Karpas-422 (cell line): ENCODE measurements around the gene TUBGCP4. TPM values are rescaled to one million over a fixed set of nuclear protein-coding genes. Genes with fewer than 3 reads are reported as not detected.

ENCODE experiments used
- DNase-seq: peaks from one replicate; pipeline ENCODE4 v3.0.0-alpha.2; 2015
- H2AFZ ChIP-seq: fragments of 200-600 bp; sonication (generic); 2 replicates; pipeline ENCODE4 v1.6.1; 2014; ENCODE audit warnings: antibody characterized with exemption, low read length, mixed read lengths
- H3K27ac ChIP-seq: fragments of 200-600 bp; sonication (generic); 2 replicates; pipeline ENCODE4 v1.5.1; 2014; ENCODE audit warnings: mild to moderate bottlenecking, low read length, moderate library complexity
- H3K27me3 ChIP-seq: fragments of 200-600 bp; sonication (generic); 2 replicates; pipeline ENCODE4 v1.6.1; 2014; ENCODE audit warnings: low read length, mixed read lengths
- H3K36me3 ChIP-seq: fragments of 200-600 bp; sonication (generic); 2 replicates; pipeline ENCODE4 v1.6.1; 2014; ENCODE audit warnings: low read length, mixed read lengths; ENCODE audit not compliant: insufficient read depth
- H3K4me1 ChIP-seq: fragments of 200-600 bp; sonication (generic); 2 replicates; pipeline ENCODE4 v1.6.1; 2014; ENCODE audit warnings: mild to moderate bottlenecking, low read length, mixed read lengths
- H3K4me2 ChIP-seq: fragments of 200-600 bp; sonication (generic); 2 replicates; pipeline ENCODE4 v1.6.1; 2014; ENCODE audit warnings: low read length, low read depth, mild to moderate bottlenecking; ENCODE audit not compliant: poor library complexity, severe bottlenecking
- H3K4me3 ChIP-seq: fragments of 200-600 bp; sonication (generic); 2 replicates; pipeline ENCODE4 v1.5.1; 2014; ENCODE audit warnings: mild to moderate bottlenecking, antibody characterized with exemption, low read length, mixed read lengths
- H3K79me2 ChIP-seq: fragments of 200-600 bp; sonication (generic); 2 replicates; pipeline ENCODE4 v1.6.1; 2014; ENCODE audit warnings: mild to moderate bottlenecking, low read length, mixed read lengths
- H3K9ac ChIP-seq: fragments of 200-600 bp; sonication (generic); 2 replicates; pipeline ENCODE4 v1.6.0; 2014; ENCODE audit warnings: low read length
- H3K9me2 ChIP-seq: fragments of 200-600 bp; sonication (generic), shearing (Covaris generic); replicated peaks from 2 replicates; pipeline ENCODE4 v1.6.0; 2014; ENCODE audit warnings: mild to moderate bottlenecking, low read length, moderate library complexity; ENCODE audit not compliant: insufficient read depth
- H3K9me3 ChIP-seq: fragments of 300-700, 200-600 bp; sonication (generic); 2 replicates; pipeline ENCODE4 v1.6.1; 2014; ENCODE audit warnings: low read length, mixed read lengths
- H4K20me1 ChIP-seq: fragments of 200-600 bp; sonication (generic); 2 replicates; pipeline ENCODE4 v1.6.1; 2014; ENCODE audit warnings: mild to moderate bottlenecking, antibody characterized with exemption, low read length, low read depth; ENCODE audit not compliant: insufficient read depth
- total RNA-seq: library from RNA; depleted of rRNA; stranded (reverse); fragments of >200 nt; shearing (Covaris generic); gene quantifications from 2 replicates; pipeline ENCODE4 v1.2.3, GENCODE V29; 2014; ENCODE audit warnings: low replicate concordance

Gene TUBGCP4
- total RNA-seq, 1 experiment from 2014 or later, result 35.0 TPM

DNA sequence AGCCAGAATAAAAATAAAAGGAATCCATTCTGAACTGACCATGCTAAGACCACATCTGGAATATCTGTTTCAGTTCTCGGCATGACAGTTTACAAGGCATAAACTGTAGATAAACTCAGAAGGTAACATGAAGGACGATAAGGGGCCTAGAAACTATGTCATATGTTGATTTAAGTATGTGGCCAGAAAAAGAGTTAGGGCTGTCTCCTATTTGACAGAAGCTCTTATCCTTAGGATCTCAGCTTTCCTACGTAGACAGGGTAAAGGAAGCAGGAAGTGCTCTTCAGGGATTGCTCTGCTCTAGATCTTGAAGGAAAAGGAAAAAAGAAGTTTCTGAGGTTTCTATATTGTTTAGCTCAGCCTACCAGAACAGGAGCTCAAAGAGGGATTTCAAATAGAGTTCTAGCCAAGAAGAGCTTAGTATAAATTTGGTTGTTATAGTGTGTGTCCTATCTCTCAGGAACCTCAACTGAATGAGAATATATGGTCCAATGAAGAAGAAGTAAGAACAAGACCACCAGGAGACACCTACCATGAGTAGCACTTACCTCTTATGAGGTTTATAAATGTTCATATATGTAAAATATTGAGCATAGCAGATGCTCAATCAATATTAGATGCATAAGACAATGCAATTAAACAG, 62.9 kb downstream of the TUBGCP4 start:
- H2AFZ ChIP-seq, result no peak overlapping the region
- peaks cover 25% of the 10 kb centered on the region for H3K36me3 ChIP-seq
- H3K79me2 ChIP-seq, result no peaks in the 10 kb centered on the region; the same call in 1 of the 2 replicates

DNA sequence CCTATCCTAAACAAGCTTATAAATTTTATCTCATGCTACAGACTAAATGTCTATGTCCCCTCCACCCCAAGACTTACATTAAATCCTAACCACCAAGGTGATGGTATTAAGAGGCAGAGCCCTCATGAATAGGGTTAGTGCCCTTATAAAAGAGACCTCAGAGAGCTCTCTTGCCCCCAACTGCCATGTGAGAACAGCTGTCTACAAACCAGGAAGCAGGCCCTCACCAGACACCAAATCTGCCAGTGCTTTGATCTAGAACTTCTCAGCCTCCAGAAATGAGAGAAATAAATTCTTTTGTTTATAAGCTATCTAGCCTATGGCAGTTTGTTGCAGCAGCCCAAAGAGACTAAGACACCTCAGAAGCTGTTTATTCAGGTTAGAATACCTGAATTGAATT, 63.5 kb downstream of the TUBGCP4 start:
- Histone ChIP-seq H3K4me1 (peaks cover 9% of the 10 kb centered on the region), H3K9ac (no peak overlapping the region), H3K27ac (no peak overlapping the region), H3K27me3 (no peaks in the 10 kb centered on the region), H3K4me2 (no peak overlapping the region), H3K79me2 (no peaks in the 10 kb centered on the region; the same call in 1 of the 2 replicates), H3K4me3 (no peak overlapping the region), H3K9me2 (no peaks in the 10 kb centered on the region), H4K20me1 (no peaks in the 10 kb centered on the region), H3K9me3 (no peaks in the 10 kb centered on the region), H3K36me3 (peaks cover 28% of the 10 kb centered on the region), H2AFZ (no peak overlapping the region)
- DNase-seq, result no peak

More for the DNA sequence above, 62.9 kb downstream of the TUBGCP4 start:
- Histone ChIP-seq H3K9me2 (no peaks in the 10 kb centered on the region), H3K27me3 (no peaks in the 10 kb centered on the region), H3K4me2 (no peak overlapping the region), H3K27ac (no peak overlapping the region), H3K4me3 (no peak overlapping the region), H3K9ac (no peak overlapping the region), H4K20me1 (no peaks in the 10 kb centered on the region), H3K9me3 (no peaks in the 10 kb centered on the region), H3K4me1 (peaks cover 10% of the 10 kb centered on the region)
- DNase-seq, result no peak

GRCh38 chr15:43436395-43436794, 65.5 kb downstream of the TUBGCP4 start:
- Histone ChIP-seq H3K4me2 (no peak overlapping the region), H3K9me2 (no peaks in the 10 kb centered on the region), H3K9ac (no peak overlapping the region), H3K79me2 (no peaks in the 10 kb centered on the region), H3K4me3 (no peak overlapping the region), H3K27me3 (no peaks in the 10 kb centered on the region), H3K4me1 (peaks cover 6% of the 10 kb centered on the region), H3K9me3 (no peaks in the 10 kb centered on the region), H2AFZ (no peak overlapping the region), H3K36me3 (peaks cover 32% of the 10 kb centered on the region), H4K20me1 (no peaks in the 10 kb centered on the region), H3K27ac (no peak overlapping the region)
- DNase-seq, result no peak

DNA sequence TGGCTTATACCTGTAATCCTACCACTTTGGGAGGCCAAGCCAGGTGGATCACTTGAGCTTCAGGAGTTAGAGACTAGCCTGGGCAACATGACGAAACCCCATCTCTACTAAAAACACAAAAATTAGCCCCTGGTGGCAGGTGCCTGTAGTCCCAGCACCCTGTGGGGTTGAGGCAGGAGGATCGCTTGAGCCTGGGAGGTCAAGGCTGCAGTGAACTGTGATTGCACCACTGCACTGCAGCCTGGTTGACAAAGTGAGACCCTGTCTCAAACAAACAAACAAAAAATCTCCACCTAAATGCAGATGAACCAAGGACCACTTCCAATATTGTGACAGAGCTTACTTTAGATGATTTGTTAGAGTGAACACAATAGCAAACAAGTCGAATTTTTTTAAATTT, 68.4 kb downstream of the TUBGCP4 start:
- Histone ChIP-seq H3K36me3 (peaks cover 32% of the 10 kb centered on the region), H2AFZ (no peak overlapping the region), H3K27ac (no peak overlapping the region), H3K9me3 (no peaks in the 10 kb centered on the region), H3K79me2 (peaks cover 5% of the 10 kb centered on the region; the same call in 1 of the 2 replicates), H3K4me1 (peaks cover 6% of the 10 kb centered on the region), H3K9ac (no peak overlapping the region), H3K9me2 (no peaks in the 10 kb centered on the region), H3K27me3 (no peaks in the 10 kb centered on the region), H3K4me3 (no peak overlapping the region), H4K20me1 (no peaks in the 10 kb centered on the region), H3K4me2 (no peak overlapping the region)
- DNase-seq, result no peak

DNA sequence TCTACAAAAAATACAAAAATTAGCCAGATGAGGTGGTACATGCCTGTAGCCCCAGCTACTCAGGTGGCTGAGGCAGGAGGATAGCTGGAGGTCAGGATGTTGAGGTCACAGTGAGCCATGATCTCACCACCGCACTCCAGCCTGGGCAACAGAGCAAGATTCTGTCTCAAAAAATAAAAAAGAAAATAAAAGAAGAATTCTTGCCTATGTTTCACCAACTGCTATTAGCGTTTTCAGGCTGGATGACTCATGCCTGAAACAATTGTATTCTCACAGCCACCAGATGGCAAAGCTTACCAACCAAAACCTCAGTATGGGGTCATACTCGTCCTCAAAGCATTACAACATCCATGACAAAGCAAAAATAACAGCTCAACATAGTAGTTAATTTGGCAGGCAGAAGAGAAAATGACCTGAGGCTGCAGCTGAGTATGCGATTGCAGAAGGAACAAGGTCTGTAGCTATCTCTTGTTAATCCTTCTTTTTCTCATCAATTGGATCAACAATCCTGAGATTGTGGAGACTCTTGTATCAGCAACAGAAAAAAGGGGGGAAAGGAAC, 69.9 kb downstream of the TUBGCP4 start:
- Histone ChIP-seq H3K9me3 (no peaks in the 10 kb centered on the region), H3K9me2 (no peaks in the 10 kb centered on the region), H3K27ac (peak overlapping the region; percentile 11; the same call in 1 of the 2 replicates), H3K4me2 (no peak overlapping the region), H4K20me1 (no peaks in the 10 kb centered on the region), H3K79me2 (peaks cover 14% of the 10 kb centered on the region; the same call in 1 of the 2 replicates), H3K4me3 (no peak overlapping the region), H3K9ac (no peak overlapping the region), H3K4me1 (peaks cover 6% of the 10 kb centered on the region), H3K27me3 (no peaks in the 10 kb centered on the region), H3K36me3 (peaks cover 46% of the 10 kb centered on the region), H2AFZ (no peak overlapping the region)
- peak; percentile 57 for DNase-seq

DNA sequence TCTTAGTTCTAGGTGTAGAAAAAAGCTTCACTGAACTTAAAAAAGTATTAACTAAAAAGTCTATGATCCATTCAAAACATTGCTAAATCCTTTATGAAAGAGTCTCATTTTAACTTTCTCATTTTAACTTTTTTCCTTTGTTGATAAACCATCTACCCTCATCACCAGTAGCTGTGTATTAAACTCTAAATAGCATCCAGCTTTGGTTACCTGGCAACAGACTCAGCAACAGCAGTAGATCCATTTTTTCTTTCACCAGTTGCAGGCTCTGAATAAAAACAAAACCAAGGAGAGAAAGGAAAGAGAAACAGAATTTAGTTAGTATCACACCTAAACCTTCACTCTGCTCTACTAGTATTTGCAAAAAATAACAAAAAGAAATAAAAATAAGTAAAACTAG, 70.4 kb downstream of the TUBGCP4 start:
- no peaks in the 10 kb centered on the region for H3K9me2 ChIP-seq
- DNase-seq, result no peak
- no peak overlapping the region for H3K4me2 ChIP-seq
- H4K20me1 ChIP-seq, result no peaks in the 10 kb centered on the region
- peaks cover 6% of the 10 kb centered on the region for H3K4me1 ChIP-seq
- H3K9ac ChIP-seq, result no peak overlapping the region
- H2AFZ ChIP-seq, result no peak overlapping the region
- no peaks in the 10 kb centered on the region for H3K9me3 ChIP-seq
- H3K4me3 ChIP-seq, result no peak overlapping the region
- peak overlapping the region; percentile 11; the same call in 1 of the 2 replicates for H3K27ac ChIP-seq
- peaks cover 16% of the 10 kb centered on the region; the same call in 1 of the 2 replicates for H3K79me2 ChIP-seq
- peaks cover 49% of the 10 kb centered on the region for H3K36me3 ChIP-seq
- H3K27me3 ChIP-seq, result no peaks in the 10 kb centered on the region

DNA sequence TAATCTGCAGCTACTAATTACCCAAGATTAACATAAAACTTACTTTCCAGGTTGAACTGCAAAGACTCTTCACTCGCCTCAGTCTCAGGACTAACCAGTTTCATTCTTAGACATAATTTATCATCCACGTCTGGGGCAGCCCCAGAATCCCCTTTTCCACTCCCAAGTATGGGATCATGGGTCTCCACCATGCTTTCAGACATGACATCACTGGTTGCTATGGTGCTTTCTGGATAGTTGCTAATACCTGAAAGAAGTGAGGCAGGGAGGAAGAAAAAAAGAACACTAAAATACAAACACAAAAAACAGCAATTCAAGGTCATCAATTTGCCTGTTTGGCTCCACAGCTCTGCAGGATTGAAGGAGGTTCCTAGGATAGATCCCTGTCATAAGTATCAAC, 75.4 kb downstream of the TUBGCP4 start:
- H2AFZ ChIP-seq, result no peak overlapping the region
- no peaks in the 10 kb centered on the region for H4K20me1 ChIP-seq
- no peak overlapping the region for H3K9ac ChIP-seq

GRCh38 chr15:43449981-43450380, 79.1 kb downstream of the TUBGCP4 start:
- no peaks in the 10 kb centered on the region for H4K20me1 ChIP-seq
- no peak overlapping the region for H3K4me2 ChIP-seq
- no peaks in the 10 kb centered on the region for H3K27me3 ChIP-seq
- no peak overlapping the region for H3K4me3 ChIP-seq
- no peak overlapping the region for H2AFZ ChIP-seq
- no peak for DNase-seq
- no peak overlapping the region for H3K9ac ChIP-seq
- H3K36me3 ChIP-seq, result peaks cover 18% of the 10 kb centered on the region; the same call in 1 of the 2 replicates
- H3K9me3 ChIP-seq, result no peaks in the 10 kb centered on the region
- no peak overlapping the region for H3K27ac ChIP-seq
- H3K9me2 ChIP-seq, result no peaks in the 10 kb centered on the region
- H3K4me1 ChIP-seq, result peaks cover 7% of the 10 kb centered on the region
- peaks cover 55% of the 10 kb centered on the region for H3K79me2 ChIP-seq

More for the DNA sequence above, 75.4 kb downstream of the TUBGCP4 start:
- Histone ChIP-seq H3K36me3 (peaks cover 27% of the 10 kb centered on the region; the same call in 1 of the 2 replicates), H3K27me3 (no peaks in the 10 kb centered on the region), H3K9me2 (no peaks in the 10 kb centered on the region), H3K79me2 (peaks cover 47% of the 10 kb centered on the region), H3K27ac (no peak overlapping the region), H3K4me3 (no peak overlapping the region), H3K4me2 (no peak overlapping the region), H3K4me1 (peaks cover 8% of the 10 kb centered on the region), H3K9me3 (no peaks in the 10 kb centered on the region)
- no peak for DNase-seq
